Gastrocnemius medialis (tissue), 4 donors: ENCODE results near the gene SFMBT2.

ENCODE experiments used
- POLR2A ChIP-seq, 2 donors: fragments of 450-650 bp; IDR thresholded peaks; one replicate each; pipeline ENCODE4 v1.6.1; 2017; ENCODE audit warnings: antibody characterized with exemption in 2 of 2, mild to moderate bottlenecking in 2 of 2, moderate library complexity in 2 of 2
- TF ChIP-seq, protein P1 (sequence below), 5 experiments: fragments of 450-650 bp in 3 of 5; fragments of 200-600 bp in 2 of 5; sonication (generic) in 2 of 5; IDR thresholded peaks in 4 of 5; conservative IDR thresholded peaks in 1 of 5; 1 replicate in 4 of 5; 2 replicates in 1 of 5; pipeline ENCODE4 v1.5.1; 2016 to 2019; ENCODE audit warnings: antibody characterized with exemption in 5 of 5, mild to moderate bottlenecking in 3 of 5, moderate library complexity in 3 of 5

DNA sequence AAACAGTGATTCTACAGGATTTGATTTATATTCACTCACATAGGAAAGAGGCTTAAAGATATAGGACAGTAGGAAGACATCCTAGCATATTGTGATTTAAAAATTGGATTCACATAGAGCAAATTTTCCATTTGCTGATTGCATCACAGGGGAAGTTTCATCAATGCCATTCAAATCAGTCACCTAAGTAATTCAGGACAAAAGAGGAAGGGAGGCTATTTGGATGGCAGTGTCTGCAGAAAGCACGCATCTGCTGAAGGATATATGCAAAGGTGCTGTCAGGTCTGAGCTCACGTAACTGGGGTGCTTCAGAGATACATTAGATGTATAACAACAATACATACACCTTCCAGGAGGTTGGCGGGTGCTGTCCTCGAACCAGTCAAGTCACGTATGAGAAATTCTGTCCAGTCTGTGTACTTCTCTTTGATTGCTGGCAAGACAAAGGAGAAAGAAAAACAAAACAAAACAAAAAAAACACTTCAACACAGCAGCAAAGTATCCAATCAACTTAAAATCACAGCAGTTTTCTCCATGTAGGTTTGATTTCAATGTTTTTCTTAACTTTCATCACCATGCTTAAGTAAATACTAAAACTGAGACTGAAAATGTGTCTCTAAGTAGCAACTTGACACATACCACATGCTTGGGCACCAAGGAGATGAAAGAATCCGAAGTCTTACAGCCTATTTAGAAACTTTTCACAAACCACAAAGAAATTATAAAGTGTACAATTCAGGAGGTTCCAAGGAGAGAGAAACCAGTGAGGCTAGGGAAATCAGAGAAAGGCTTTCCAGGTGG is 125.1 kb downstream of the SFMBT2 start:
- no peak for TF ChIP-seq POLR2A (IDR thresholded peaks at IDR 0.05)
- TF ChIP-seq, protein P1, sequence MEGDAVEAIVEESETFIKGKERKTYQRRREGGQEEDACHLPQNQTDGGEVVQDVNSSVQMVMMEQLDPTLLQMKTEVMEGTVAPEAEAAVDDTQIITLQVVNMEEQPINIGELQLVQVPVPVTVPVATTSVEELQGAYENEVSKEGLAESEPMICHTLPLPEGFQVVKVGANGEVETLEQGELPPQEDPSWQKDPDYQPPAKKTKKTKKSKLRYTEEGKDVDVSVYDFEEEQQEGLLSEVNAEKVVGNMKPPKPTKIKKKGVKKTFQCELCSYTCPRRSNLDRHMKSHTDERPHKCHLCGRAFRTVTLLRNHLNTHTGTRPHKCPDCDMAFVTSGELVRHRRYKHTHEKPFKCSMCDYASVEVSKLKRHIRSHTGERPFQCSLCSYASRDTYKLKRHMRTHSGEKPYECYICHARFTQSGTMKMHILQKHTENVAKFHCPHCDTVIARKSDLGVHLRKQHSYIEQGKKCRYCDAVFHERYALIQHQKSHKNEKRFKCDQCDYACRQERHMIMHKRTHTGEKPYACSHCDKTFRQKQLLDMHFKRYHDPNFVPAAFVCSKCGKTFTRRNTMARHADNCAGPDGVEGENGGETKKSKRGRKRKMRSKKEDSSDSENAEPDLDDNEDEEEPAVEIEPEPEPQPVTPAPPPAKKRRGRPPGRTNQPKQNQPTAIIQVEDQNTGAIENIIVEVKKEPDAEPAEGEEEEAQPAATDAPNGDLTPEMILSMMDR (IDR thresholded peaks at IDR 0.05 in 4 of 5, conservative IDR thresholded peaks at IDR 0.05 in 1 of 5), result no peak
